LHCN-M2 (cell line): ENCODE results near the gene TMEM82. TPM values are rescaled to one million over a fixed set of nuclear protein-coding genes. Genes with fewer than 3 reads are reported as not detected.
A peak's percentile ranks its signal among the peaks of the same experiment; 100 is the strongest.

Experiments
- DNase-seq: peaks from one replicate; pipeline ENCODE4 v3.0.0-alpha.2; 2012; ENCODE audit warnings: low read depth
- total RNA-seq: library from RNA; depleted of rRNA; stranded (reverse); fragments of >200 nt; gene quantifications from 2 replicates; pipeline ENCODE4 v1.2.3, GENCODE V29; 2014; rRNA removed

TMEM82 gene
- total RNA-seq, 1 experiment from 2014 or later = 0.11 TPM

DNA sequence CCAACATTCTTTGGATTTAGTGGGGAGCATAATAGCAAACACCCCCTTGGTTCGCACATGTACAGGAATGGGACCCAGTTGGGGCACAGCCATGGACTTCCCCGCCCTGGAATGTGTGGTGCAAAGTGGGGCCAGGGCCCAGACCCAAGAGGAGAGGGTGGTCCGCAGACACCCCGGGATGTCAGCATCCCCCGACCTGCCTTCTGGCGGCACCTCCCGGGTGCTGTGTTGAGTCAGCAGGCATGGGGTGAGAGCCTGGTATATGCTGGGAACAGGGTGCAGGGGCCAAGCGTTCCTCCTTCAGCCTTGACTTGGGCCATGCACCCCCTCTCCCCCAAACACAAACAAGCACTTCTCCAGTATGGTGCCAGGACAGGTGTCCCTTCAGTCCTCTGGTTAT lies 43.4 kb downstream of the TMEM82 start:
- no peak for DNase-seq

GRCh38 chr1:15786581-15786980 lies 44.3 kb downstream of the TMEM82 start:
- no peak for DNase-seq

- DNase-seq = peak; percentile 89
These were observed 46.5 kb downstream of the TMEM82 start for GRCh38 chr1:15788624-15789301.

GRCh38 chr1:15796086-15796462 lies 53.8 kb downstream of the TMEM82 start:
- DNase-seq = no peak

Other genes with a start within 250 kb of the TMEM82 start
- 8.2 and 11.3 TPM in 2 replicates for gene CASP9, start 218.3 kb upstream of the TMEM82 start, total RNA-seq
- gene DNAJC16, start 215.7 kb upstream of the TMEM82 start, total RNA-seq = 18.9 and 19.1 TPM in 2 replicates
- 2.6 and 3.7 TPM in 2 replicates for gene AGMAT, start 157.4 kb upstream of the TMEM82 start, total RNA-seq
- 6.2 and 10.8 TPM in 2 replicates for gene DDI2, start 125.0 kb upstream of the TMEM82 start, total RNA-seq
- 31.9 and 37.0 TPM in 2 replicates for gene PLEKHM2, start 58.2 kb upstream of the TMEM82 start, total RNA-seq
- 0.19 and 0.40 TPM in 2 replicates for gene SLC25A34, start 6.2 kb upstream of the TMEM82 start, total RNA-seq
- 10.3 and 10.4 TPM in 2 replicates for gene FBLIM1, start 16.3 kb downstream of the TMEM82 start, total RNA-seq
- gene UQCRHL, start 65.2 kb downstream of the TMEM82 start, total RNA-seq = 1.3 and 1.4 TPM in 2 replicates
- gene SPEN, start 105.2 kb downstream of the TMEM82 start, total RNA-seq = 7.6 and 7.7 TPM in 2 replicates
- gene ZBTB17, start 233.6 kb downstream of the TMEM82 start, total RNA-seq = 37.0 and 44.4 TPM in 2 replicates